GM18858 (cell line): ENCODE data around the gene SHISAL1.
"Not testable (repeated sequence)": the region's sequence is repeated elsewhere in the genome, so short reads cannot be mapped to it uniquely, and the experiment has no call there.

Source experiments
- ATAC-seq: cut with Tn5 transposase; IDR thresholded peaks from one replicate; pipeline ENCODE4 v1.9.1; 2021; ENCODE audit not compliant: unreplicated experiment

SHISAL1 gene

DNA sequence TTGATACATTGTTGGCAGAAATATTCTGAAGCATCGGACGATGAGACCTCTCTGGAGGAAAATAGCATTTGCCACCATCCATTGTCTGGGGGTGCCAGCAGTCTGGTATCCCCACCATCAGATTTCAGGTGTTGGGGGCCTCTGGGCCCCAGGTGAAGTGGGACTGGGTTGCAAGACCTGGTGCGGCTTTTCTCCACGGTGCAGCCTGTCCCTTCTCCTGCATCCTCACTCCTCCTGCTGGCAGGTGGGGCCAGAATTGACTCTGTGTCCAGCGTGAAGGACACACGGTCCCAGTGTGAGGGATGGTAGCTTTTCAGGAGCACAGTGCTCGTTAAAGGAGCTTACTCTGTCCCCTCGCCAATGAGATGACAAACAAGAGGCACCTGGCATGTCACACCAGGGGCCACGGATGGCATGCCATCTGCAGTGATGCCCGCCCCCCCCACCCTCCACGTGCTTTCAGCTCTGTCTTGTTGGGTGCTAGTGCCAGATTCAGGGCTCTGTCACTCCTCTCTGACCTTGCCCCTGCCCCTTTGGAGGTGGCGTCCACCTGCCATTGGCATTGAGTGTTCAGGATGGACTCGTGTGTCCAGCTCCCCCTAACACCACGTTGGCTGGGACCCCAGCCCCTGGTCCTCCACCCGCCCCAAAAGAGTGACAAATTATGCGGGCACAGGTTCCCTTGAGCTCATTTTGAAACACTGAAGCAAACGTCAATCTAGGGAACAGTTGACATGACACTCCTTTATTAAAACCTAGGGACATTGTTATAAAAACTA is 69.6 kb downstream of the SHISAL1 start:
- ATAC-seq = no peak

DNA sequence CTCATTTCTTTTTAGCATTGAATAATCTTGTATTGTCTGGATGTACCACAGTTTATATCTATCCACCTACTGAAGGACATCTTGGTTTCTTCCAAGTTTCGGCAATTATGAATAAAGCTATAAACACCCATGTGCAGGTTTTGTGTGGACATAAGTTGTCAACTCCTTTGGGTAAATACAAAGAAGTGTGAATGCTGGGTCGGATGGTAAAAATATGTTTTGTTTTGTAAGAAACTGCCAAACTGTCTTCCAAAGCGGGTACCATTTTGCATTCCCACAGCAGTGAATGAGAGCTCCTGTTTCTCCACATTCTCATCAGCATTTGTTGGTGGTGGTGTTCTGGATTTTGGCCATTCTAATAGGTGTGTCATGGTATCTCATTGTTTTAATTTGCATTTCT is 71.6 kb downstream of the SHISAL1 start:
- ATAC-seq = not testable (repeated sequence)

DNA sequence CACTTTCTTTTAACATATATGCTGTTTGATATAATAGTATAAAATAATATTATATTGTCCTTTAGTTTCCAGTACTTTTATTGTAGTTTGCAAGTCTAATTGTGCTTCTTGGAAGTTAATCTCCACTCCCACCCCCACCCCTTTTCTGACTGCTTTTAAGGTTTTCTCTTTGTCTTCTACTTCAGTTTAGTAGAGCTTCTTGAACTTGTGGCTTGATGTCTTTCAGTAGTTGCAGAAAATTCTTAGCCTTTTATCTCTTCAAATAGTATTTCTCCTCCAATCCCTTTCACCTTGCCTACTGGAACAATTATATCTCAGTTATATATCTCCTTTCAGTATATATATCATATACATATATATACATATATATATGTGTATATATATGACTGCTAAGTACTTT is 75.5 kb downstream of the SHISAL1 start:
- ATAC-seq = no peak

DNA sequence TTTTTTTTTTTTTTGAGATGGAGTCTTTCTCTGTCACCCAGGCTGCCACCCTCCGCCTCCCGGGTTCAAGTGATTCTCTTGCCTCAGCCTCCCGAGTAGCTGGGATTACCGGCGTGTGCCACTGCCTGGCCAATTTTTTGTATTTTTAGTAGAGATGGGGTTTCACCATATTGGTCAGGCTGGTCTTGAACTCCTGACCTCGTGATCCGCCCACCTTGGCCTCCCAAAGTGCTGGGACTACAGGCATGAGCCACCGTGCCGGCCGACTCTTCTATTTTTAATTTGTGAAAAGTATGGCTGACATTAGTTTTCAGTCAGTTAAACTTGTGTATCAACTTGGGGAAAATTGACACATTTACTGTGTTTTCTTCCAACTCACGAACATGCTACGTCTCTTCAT is 78.4 kb downstream of the SHISAL1 start:
- ATAC-seq = not testable (repeated sequence)

DNA sequence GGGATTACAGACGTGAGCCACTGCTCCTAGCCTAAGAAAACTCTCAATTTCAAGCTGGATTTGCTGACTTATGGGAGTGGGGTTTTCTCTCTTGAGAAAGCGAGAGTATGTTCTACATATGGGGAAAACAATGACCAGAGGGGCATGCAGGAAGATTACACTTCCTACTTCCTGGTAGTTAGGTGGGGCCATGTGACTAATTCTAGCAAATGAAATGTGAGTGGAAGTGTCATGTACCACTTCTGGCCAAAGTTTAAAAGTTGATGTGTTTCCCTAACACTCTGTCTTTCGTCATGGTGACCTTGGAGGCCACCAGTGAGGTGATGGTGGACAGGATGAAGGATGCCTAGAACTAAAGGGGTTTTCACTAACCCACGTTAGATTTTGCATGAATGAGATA is 81.5 kb downstream of the SHISAL1 start:
- no peak for ATAC-seq

DNA sequence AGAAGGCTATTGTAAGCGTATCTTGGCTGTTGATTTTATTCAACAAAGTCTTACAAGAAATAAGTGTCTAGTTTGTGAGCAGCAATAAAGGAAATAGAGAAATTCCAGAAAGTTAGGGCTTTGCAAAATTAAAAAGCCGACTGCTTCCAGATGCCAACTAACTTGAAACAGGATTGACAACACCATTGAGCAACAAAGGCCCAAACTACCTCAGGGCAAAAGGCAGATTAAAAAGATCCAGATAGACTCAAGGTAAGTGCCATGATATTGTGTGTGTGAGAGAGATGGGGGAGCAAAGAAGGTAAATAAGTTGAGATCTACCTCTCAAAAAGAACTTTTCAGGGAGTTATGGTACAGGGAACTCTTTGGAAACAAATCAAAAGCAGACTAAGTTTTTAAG is 82.9 kb downstream of the SHISAL1 start:
- ATAC-seq = no peak

DNA sequence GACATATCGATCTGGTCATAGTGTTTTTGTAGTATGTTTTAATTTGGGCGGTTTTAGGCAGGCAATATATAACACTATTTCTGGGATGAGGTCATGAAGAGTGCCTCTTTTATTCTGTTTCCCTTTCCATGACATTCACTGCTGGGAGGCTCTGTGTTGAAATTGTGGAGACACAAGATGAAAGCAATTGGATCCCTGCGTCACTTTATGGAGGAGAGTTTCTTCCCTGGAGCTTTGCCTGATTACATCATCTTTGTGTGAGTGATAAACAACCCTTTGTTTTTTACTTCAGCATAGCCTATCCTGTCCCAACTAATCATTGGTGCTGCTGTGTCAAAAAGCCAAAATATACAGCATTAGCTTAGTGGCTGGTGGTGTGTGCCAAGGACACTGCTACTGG is 83.4 kb downstream of the SHISAL1 start:
- no peak for ATAC-seq

DNA sequence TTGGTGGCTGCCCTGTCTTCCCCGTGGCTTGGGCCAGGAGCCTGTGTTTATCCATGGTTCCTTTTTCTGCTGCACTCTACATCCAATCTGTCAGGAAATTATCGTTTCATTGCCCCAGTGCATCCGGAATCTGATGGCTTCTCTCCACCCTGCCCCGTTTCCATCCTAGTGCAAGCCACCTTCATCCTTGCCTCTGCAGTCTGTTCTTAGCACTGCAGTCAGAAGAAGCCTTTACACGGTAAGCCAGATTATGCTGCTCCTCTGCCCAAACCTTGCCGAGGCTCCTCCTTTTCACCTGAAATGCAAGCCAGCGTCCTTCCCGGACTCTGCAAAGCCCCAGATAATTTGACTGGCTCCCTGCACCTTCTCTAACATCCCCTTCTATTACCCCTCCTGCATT is 86.9 kb downstream of the SHISAL1 start:
- ATAC-seq = no peak

DNA sequence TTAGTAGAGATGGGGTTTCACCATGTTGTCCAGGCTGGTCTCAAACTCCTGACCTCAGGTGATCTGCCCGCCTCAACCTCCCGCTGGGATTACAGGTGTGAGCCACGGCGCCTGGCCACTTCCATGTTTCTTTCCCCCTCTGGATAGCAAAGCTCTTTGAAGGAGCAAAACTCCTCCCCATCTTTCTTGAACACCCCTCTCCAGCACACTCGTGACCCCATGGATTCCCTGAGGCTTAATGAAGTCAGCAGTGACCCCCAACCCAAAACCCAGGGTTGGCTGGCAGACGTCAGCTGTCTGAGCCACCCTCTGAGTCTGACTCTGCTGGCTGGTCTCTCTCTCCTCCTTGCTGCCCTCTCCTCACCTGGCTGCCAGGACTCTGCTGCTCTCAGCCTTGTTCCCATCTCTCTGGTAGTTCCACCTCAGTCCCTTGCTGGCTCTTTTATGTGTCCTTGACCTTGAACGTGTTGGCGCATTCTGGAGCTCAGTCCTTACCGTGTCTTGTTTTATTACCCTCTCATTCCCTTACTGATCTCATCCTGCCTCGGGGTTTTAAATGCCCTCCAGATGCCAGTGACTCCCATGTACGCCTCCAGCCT is 87.6 kb downstream of the SHISAL1 start:
- no peak for ATAC-seq

DNA sequence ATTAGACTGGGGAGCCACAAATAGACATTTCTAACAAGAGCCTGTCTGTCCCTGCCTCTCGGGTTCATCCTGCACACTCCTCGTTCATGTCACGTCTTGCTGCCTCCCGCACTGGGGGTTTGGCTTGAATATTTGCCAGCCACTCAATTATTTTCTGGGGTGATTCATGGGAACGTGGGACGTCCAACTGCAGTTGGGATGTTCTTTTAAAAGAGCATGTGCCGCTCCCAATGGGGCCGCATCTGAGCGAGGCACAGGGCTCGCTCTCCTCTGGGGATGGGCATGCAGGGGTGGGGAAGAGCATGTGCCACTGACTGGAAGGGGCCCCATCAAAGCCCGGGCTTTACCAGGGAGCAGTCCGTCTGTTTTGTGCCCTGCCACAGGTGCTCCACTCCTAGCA is 88.6 kb downstream of the SHISAL1 start:
- ATAC-seq = no peak

DNA sequence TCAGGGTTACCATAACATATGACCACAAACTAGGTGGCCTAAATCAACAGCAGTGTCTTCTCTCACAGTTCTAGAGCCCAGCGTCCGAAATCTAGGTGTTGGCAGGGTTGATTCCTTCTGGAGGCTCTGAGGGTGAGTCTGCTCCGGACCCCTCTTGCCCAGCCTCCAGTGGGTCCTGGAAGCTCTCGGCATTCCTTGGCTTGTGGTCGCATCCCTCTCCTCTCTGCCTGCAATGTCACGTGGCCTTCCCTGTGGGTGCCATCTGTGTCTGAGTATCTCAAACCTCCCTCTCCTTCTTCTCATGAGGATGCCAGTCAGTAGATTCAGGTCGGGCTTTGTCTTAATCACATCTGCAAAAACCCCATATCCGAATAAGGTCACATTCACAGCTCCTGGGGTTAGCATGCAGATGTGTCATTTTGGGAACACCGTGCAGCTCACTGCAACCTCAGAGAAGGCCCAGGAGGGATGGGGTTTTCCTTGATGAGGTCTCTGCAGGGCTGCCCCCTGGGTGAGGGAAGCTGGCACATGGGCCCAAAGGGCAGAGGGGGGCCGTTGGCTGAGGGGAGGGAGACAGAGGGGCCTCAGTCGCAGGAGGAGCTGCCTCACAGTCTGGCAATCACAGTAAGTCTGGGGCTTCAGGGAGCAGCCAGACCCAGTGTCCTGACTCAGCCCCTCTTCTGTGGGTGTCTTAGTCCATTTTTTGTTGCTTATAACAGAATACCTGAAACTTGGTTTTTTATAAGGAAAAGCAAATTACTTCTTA is 90.9 kb downstream of the SHISAL1 start:
- no peak for ATAC-seq

DNA sequence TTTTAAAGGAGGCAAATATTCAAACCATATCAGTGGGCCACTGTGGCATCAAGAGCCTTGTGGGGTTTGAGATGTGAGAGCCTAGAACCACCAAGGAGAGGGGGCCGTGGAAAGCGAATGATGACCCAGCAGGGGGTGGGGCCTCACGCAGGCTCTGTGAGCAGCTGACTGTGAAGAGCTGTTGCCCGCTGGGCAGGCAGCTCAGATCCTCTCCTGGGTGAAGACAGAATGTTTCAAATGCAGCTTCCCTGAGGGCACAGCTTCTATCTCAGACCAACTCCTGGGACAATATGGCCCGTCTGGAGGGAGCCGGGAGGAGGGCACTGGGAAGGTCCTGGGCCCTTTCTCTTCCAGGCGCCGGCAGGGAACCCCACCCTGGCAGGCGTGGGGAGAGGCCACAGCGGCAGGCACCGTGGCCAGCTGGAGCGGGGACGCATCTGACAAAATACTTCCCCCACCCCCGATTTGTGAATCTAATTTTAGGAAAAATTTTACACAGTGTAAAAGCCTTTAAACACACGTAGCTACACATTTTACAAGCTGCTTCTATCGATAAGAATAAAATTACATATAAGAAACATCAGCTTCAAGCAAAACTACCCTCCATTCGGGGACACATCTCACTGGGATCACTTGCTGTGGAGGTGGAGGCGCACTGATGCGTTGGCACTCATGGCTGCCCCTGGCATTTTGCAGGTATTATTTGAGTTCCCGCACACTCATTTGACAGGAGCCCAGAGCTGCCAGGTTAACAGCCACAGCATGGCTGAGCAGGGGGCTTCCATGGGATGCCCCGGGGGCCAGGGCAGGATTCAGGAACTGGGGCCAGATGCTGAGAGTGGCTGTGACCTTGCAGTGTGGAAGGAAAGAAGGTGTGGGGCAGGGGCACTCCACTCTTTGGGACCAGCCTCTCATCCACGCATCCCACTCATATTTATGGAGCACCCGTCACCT is 91.7 kb downstream of the SHISAL1 start:
- no peak for ATAC-seq

DNA sequence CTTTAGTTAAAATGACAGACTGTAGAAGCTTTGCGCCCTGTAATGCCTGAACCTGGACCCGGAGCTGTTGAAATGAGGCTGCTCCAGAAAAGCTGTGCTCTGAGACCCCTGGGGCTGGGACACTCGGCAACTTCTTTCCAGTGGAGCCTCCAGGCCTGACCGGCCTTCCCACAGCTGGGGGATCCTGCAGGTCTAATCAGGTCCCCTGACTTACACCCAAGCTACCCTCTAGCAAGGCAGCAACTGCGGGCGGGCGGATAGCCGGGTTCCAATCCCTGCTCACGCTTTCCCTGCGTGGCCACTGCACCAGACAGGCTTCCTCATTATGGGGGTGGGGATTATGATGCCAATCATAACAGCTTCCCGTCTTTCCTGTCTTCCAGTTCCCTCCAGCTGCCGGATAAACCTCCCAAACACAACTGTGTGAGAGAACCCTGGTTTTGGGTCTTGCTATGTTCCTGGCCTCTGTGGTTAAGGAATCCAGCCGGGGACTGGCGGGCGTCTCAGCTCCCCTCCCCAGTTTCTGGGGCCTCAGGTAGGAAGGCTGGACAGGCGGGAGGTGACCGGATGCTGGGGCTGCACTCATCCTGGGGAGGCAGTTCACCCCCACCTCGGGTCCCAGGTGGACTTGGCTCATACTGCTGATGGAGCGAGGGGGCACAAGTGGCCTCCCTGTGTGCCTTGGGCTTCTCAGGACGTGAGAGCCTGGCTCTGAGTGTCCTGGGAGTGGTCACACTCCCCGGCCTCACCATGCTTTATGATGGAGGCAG is 93.5 kb downstream of the SHISAL1 start:
- ATAC-seq = no peak

DNA sequence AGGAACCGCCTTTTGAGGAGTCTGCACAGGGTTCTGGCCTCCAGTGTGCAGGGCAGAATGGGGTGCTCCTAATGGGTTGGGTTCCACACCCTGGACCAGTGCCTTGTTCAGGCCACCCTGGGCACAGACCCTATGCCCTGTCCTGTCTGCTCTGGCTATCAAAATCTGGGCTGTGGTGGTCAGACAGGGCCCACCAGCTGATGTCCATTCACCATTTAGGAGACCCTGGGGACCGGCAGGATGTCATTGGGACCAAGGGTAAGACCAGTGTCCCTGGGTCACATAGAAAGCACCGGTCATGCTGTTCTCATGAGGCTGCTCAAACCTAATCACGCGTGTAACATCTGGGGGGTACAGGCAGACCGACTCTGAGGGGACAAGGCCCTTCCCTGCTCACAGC is 94.7 kb downstream of the SHISAL1 start:
- no peak for ATAC-seq

DNA sequence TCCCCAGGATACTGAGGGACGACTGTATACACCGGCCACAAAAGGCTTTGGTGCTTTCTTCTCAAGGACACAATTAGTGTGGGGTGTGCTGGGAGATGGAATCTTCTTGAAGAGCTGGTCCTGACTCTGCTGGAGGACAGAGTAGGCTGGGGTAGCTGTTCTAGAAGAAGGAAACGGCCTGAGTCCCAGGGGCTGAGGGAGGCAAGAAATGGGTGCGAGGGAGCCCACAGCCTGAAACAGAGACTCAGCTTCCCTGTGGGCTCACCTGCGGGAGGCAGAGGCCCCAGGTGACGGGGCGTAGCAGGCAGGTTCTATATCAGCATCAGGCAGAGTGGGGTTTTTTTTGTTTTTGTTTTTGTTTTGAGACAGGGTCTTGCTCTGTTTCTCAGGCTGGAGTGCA is 95.4 kb downstream of the SHISAL1 start:
- no peak for ATAC-seq

DNA sequence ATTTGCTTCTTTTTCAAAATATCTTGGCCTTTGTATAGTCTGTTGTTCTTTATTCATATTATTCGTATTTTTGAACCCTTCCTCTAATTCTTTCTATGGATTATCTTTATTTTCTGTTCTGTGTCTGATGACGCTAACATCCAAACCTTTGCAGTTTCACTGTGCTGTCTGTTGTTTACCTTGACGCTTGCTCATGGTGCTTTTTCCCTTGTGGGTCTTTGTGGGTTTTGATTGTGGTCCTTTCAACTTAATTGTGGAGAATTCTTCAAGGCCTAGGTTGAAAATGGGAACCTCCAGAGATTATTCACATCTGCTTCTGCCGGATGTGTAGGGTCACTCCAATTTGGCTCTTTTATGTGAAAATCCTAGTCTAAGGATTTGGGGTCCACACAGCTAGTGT is 97.5 kb downstream of the SHISAL1 start:
- ATAC-seq = no peak

DNA sequence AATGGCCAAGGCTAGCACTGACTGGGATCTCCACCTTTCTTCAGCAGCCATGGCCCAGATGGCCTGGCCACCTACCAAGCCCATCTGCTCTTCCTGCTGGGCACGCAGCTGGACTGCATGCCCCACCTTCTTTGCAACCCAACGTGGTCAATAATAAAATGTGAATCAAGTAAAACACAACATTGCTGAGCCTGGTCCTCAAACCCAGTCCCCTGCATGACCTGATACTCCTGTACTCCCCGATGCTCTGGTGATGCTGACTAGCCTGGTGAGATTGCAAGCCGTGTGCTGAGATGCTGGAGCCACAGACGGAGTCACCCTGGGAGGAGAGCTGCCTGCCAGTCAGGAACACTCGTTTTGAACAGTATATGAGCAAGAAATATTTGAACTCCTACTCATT is 98.0 kb downstream of the SHISAL1 start:
- ATAC-seq = no peak

DNA sequence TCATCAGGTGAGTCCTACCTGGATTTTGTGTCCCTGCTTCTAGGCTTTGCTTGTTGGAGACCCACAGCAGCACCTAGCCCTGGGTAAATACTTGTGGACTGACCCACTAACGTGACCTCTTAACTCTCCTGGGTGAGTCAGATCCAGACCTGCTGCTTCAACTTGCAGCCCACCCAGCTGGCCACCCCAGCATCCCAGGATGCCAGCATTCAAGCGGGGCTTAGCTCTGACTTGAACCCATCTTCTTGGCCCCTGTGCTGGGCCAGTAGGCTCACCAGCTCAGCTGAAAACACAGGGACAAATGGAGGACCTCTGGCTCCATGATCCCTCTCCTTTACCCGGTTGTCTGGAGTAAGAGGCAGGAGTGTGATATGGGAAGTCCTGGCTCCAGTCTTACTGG is 98.6 kb downstream of the SHISAL1 start:
- no peak for ATAC-seq

DNA sequence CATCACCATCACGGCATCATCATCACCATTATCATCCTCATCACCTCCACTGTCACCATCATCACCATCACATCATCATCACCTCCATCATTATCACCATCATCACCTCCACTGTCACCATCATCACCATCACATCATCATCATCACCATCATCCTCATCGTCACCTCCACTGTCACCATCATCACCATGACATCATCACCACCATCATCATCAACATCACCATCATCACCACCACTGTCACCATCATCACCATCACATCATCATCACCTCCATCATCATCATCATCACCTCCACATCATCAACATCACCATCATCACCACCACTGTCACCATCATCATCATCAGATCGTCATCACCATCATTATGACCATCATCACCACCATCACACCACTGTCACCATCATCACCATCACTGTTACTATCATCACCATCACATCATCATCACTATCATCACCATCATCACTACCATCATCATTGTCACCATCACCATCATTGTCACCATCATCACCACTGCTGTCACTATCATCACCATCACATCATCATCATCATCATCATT is 99.2 kb downstream of the SHISAL1 start:
- no peak for ATAC-seq

DNA sequence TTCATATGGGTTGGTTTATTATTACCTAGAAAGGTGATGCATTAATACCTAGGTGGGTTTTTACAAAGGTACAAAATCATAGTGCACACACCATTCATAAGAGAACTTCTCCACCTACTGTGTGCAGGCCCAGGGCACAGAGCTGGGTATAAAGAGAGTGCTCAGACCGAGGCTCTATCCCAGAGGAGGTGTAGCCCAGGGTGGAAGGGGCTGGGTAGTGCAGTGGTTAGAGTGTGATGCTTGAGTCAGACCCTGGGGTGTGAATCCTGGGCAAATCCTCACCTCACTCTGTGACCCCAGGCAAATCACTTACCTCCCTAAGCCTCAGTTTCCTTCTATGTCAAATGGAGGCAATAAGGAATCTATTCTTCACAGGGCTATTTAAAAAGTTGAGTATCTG is 99.8 kb downstream of the SHISAL1 start:
- ATAC-seq = no peak
